Mucosa of rectum (tissue), 2 donors: ENCODE data around the gene NMNAT1.
A peak's percentile ranks its signal among the peaks of the same experiment; 100 is the strongest.
"Not testable (repeated sequence)": the region's sequence is repeated elsewhere in the genome, so short reads cannot be mapped to it uniquely, and the experiment has no call there.

Experiments used
- H3K27ac ChIP-seq, 2 donors: one replicate each; pipeline ENCODE4 v1.7.0; 2013; ENCODE audit warnings: inconsistent platforms in 2 of 2, low read depth in 2 of 2, low read length in 2 of 2
- H3K27me3 ChIP-seq, 2 donors: one replicate each; pipeline ENCODE4 v1.7.0; 2013; ENCODE audit warnings: low read length in 2 of 2; ENCODE audit not compliant: control insufficient read depth in 2 of 2, insufficient read depth in 2 of 2
- H3K36me3 ChIP-seq, 2 donors: one replicate each; pipeline ENCODE4 v1.7.0; 2013; ENCODE audit warnings: low read length in 2 of 2; ENCODE audit not compliant: control insufficient read depth in 2 of 2, insufficient read depth in 2 of 2
- H3K4me1 ChIP-seq, 2 donors: one replicate each; pipeline ENCODE4 v1.7.0; 2013; ENCODE audit warnings: low read length in 2 of 2, mild to moderate bottlenecking in 1 of 2; ENCODE audit not compliant: control insufficient read depth in 2 of 2, insufficient read depth in 2 of 2
- H3K4me3 ChIP-seq, 2 donors: one replicate each; pipeline ENCODE4 v1.7.0; 2013; ENCODE audit warnings: low read length in 2 of 2
- H3K9ac ChIP-seq, 2 donors: one replicate each; pipeline ENCODE4 v1.7.0; 2013; ENCODE audit warnings: low read length in 2 of 2, low read depth in 1 of 2, mild to moderate bottlenecking in 1 of 2
- H3K9me3 ChIP-seq, 2 donors: one replicate each; pipeline ENCODE4 v1.7.0; 2013; ENCODE audit warnings: low read length in 2 of 2; ENCODE audit not compliant: control insufficient read depth in 2 of 2
- donor health status: healthy.
- donor health status: Normal muscosa, but diverticular disease.

Gene NMNAT1

DNA sequence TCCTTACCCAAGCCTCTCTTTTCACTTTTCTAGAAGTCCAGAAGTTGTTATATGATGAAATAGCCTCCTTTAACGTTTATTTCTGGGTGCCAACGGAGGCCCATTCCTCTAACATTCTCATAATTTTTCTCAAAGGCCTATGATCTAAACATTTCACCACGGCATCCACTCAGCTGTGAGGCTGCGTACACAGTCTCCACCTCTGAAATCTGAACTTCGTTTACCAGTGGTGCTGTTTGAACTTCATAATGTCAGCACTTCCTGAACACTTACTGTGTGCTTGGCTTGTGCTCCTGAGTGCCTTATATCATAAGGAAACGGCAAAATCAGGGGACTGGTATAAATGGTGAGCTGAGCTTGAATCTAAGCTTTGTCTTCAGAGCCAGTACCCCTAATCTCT lies 41.7 kb downstream of the NMNAT1 start:
- Histone ChIP-seq H3K27me3 (no peaks in the 10 kb centered on the region), H3K36me3 (peaks cover 10 to 23% of the 10 kb centered on the region in 2 donors), H3K4me3 (no peak overlapping the region), H3K9me3 (no peaks in the 10 kb centered on the region), H3K27ac (no peak overlapping the region), H3K9ac (no peak overlapping the region), H3K4me1 (no peaks in the 10 kb centered on the region)

- Histone ChIP-seq H3K27ac (no peak overlapping the region), H3K27me3 (no peaks in the 10 kb centered on the region), H3K4me3 (no peak overlapping the region), H3K4me1 (no peaks in the 10 kb centered on the region), H3K9ac (no peak overlapping the region), H3K36me3 (peaks cover 0 to 4% of the 10 kb centered on the region in 2 donors), H3K9me3 (no peaks in the 10 kb centered on the region)
Measured at GRCh38 chr1:9989773-9990172, 46.5 kb downstream of the NMNAT1 start.

DNA sequence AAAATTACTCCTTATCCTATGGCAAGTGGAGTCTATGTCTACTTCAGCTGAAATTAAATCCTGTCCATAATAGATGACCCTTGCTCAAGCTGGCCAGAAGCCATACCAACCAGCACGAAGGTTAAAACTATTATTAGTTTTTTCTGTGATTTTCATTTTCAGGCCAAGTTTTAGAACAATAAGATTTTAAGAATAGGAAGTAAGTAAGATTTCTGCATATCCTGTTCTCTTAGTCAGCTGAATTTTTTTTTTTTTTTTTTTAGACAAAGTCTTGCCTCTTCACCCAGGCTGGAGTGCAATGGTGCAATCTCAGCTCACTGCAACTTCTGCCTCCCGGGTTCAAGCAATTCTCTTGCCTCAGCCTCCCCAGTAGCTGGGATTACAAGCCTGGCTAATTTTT lies 47.7 kb downstream of the NMNAT1 start:
- Histone ChIP-seq H3K9ac (no peak overlapping the region), H3K9me3 (no peaks in the 10 kb centered on the region), H3K4me3 (no peak overlapping the region), H3K27ac (no peak overlapping the region), H3K27me3 (no peaks in the 10 kb centered on the region), H3K4me1 (no peaks in the 10 kb centered on the region), H3K36me3 (peaks cover 0 to 2% of the 10 kb centered on the region in 2 donors)

- Histone ChIP-seq H3K4me3 (no peak overlapping the region), H3K27me3 (peaks cover 0 to 5% of the 10 kb centered on the region in 2 donors), H3K9me3 (no peaks in the 10 kb centered on the region), H3K36me3 (no peaks in the 10 kb centered on the region), H3K9ac (no peak overlapping the region), H3K27ac (no peak overlapping the region), H3K4me1 (peaks cover 0 to 2% of the 10 kb centered on the region in 2 donors)
Measured at GRCh38 chr1:9992910-9993309, 49.6 kb downstream of the NMNAT1 start.

DNA sequence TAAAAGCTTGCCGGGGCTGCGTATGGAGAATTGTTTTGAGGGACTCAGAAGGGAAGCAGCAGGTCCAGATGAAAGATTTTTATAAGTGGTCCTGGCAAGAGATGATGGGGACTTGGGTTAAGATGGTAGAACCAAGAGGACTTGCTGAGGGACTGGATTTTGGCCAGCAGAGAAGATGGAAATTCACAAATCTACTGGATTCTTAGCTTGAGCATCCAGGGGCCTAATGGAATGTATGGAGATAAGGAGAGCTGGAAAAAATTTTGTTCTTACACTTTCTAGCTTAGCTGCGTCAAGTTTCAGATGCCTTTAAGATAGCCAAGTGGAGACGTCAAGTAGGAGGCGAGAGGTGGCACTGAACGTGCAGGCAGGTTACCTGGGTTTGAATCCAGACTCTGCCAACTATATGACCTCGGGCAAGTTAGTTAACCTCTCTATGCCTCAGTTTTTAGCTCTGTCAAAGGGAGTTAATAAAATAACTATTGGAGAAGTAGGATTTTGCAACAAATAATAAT lies 50.3 kb downstream of the NMNAT1 start:
- H3K36me3 ChIP-seq = no peaks in the 10 kb centered on the region
- H3K4me1 ChIP-seq = peaks cover 0 to 2% of the 10 kb centered on the region in 2 donors
- no peak overlapping the region for H3K27ac ChIP-seq
- H3K9ac ChIP-seq = no peak overlapping the region
- peaks cover 2 to 7% of the 10 kb centered on the region in 2 donors for H3K27me3 ChIP-seq
- no peaks in the 10 kb centered on the region for H3K9me3 ChIP-seq
- H3K4me3 ChIP-seq = no peak overlapping the region

DNA sequence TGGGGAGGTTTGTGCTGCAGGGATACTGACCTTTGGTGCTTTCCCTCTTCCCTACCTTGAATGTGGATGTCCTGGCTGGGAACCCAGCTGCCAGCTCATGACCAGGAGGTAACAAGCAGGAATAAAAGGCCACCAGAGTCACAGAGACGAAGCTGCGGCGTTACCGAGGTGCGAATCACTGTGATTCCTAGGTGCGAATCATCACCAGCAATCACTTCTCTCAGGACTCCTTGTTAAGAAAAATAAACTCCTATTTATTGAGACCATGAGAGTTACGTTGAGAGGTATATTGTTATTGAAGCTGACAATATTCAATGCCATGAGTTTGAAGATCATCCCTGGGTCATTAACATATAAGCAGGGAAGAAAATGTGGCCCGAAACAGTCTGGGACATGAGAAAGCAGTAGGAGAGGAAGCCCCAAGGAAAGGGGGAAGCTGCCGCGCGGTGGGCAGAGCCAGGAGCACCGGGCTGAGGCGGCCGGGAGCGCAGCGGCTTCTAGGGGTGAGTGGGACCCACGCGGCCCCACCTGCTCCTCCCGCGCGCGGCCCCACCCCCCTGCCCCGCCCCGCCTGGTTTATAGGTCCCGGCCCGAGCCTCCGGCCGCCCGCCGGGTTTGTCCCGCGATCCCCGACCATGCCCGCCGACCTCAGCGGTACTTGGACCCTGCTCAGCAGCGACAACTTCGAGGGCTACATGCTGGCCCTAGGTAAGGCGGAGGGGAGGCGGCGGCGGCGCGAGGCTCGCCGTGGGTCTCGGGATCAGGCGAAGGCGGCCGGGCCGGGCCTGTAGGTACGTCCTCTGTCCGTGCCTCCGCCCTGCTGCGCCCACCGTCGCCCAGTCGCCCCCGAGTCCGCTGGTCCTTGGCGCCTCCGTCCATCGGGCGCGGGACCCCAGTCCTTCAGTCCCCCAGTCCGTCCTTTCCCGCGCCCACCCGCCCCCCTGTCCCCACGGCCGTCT lies 53.6 kb downstream of the NMNAT1 start, which contains the start of gene RBP7:
Gene RBP7 (plus strand): TSS at position 605 of the 959 bp plus-strand sequence. CDS start 31 bp downstream, at position 636.
- Histone ChIP-seq H3K4me1 (peaks cover 0 to 2% of the 10 kb centered on the region in 2 donors), H3K36me3 (no peaks in the 10 kb centered on the region), H3K27ac (no peak within 1 kb of the TSS), H3K27me3 (peaks cover 5 to 10% of the 10 kb centered on the region in 2 donors), H3K4me3 (peak within 1 kb of the TSS; percentile 31 to 50), H3K9ac (no peak within 1 kb of the TSS), H3K9me3 (no peaks in the 10 kb centered on the region)

GRCh38 chr1:10001016-10001665 lies 57.9 kb downstream of the NMNAT1 start:
- H3K9me3 ChIP-seq = no peaks in the 10 kb centered on the region
- H3K27ac ChIP-seq = no peak overlapping the region
- H3K27me3 ChIP-seq = peaks cover 5 to 10% of the 10 kb centered on the region in 2 donors
- no peak overlapping the region for H3K4me3 ChIP-seq
- H3K9ac ChIP-seq = no peak overlapping the region
- peaks cover 0 to 2% of the 10 kb centered on the region in 2 donors for H3K4me1 ChIP-seq
- H3K36me3 ChIP-seq = no peaks in the 10 kb centered on the region

GRCh38 chr1:10005248-10005647 lies 62.0 kb downstream of the NMNAT1 start:
- H3K4me1 ChIP-seq, H3K4me3 ChIP-seq, H3K36me3 ChIP-seq, H3K9me3 ChIP-seq, H3K27ac ChIP-seq, H3K9ac ChIP-seq, H3K27me3 ChIP-seq: not testable (repeated sequence)

DNA sequence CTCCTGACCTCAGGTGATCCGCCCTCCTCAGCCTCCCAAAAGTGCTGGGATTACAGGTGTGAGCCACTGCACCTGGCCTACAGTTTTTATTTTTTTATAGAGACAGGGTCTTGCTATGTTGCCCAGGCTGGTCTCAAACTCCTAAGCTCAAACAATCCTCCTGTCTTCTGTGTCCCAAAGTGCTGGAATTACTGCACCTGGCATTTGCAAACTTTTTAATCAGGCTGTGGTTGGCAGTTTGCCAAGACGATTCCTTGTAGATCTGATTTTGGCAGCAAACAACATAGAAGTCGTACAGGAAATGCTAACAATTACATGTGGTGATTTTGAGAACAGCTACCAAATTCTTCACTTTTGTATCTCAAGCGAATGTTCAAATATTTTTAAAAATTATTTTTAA lies 63.9 kb downstream of the NMNAT1 start:
- Histone ChIP-seq H3K27ac (no peak overlapping the region), H3K9ac (no peak overlapping the region), H3K27me3 (no peaks in the 10 kb centered on the region), H3K4me1 (no peaks in the 10 kb centered on the region), H3K36me3 (no peaks in the 10 kb centered on the region), H3K9me3 (no peaks in the 10 kb centered on the region), H3K4me3 (no peak overlapping the region)

GRCh38 chr1:10014016-10014415 lies 70.7 kb downstream of the NMNAT1 start:
- no peak overlapping the region for H3K9ac ChIP-seq

More at GRCh38 chr1:10014016-10014415, 70.7 kb downstream of the NMNAT1 start:
- H3K27me3 ChIP-seq = no peaks in the 10 kb centered on the region
- no peaks in the 10 kb centered on the region for H3K4me1 ChIP-seq
- H3K9me3 ChIP-seq = no peaks in the 10 kb centered on the region
- no peak overlapping the region for H3K4me3 ChIP-seq
- no peaks in the 10 kb centered on the region for H3K36me3 ChIP-seq
- H3K27ac ChIP-seq = no peak overlapping the region
